GM18502 (cell line): Measurements from ENCODE around the gene MAPK9.
"Not testable (repeated sequence)": the region's sequence is repeated elsewhere in the genome, so short reads cannot be mapped to it uniquely, and the experiment has no call there.

ENCODE experiments used
- ATAC-seq: cut with Tn5 transposase; IDR thresholded peaks from one replicate; pipeline ENCODE4 v1.9.1; 2021; ENCODE audit warnings: mild to moderate bottlenecking; ENCODE audit not compliant: unreplicated experiment, poor library complexity

MAPK9 gene

GRCh38 chr5:180299014-180299413 lies 7.1 kb upstream of the MAPK9 start:
- ATAC-seq: not testable (repeated sequence)

GRCh38 chr5:180297587-180298282 lies 5.9 kb upstream of the MAPK9 start:
- no peak for ATAC-seq

GRCh38 chr5:180296771-180297170 lies 4.9 kb upstream of the MAPK9 start:
- ATAC-seq: no peak

GRCh38 chr5:180294913-180295555 lies 3.2 kb upstream of the MAPK9 start:
- no peak for ATAC-seq

GRCh38 chr5:180294411-180294810 lies 2.5 kb upstream of the MAPK9 start:
- no peak for ATAC-seq

GRCh38 chr5:180291234-180291940 lies 496 bp downstream of the MAPK9 start:
- peak; percentile 40 for ATAC-seq

- ATAC-seq: no peak
Observed at GRCh38 chr5:180290568-180291233, 1.2 kb downstream of the MAPK9 start.

- no peak for ATAC-seq
Observed at GRCh38 chr5:180289966-180290365, 1.9 kb downstream of the MAPK9 start.

GRCh38 chr5:180289433-180289832 lies 2.5 kb downstream of the MAPK9 start:
- no peak for ATAC-seq

- ATAC-seq: no peak
Observed at GRCh38 chr5:180287868-180288267, 4.0 kb downstream of the MAPK9 start.

- ATAC-seq: no peak
Observed at GRCh38 chr5:180287404-180287803, 4.5 kb downstream of the MAPK9 start.

- no peak for ATAC-seq
Observed at GRCh38 chr5:180284149-180284548, 7.7 kb downstream of the MAPK9 start.

GRCh38 chr5:180283026-180283615 lies 8.8 kb downstream of the MAPK9 start:
- no peak for ATAC-seq

- no peak for ATAC-seq
Observed at GRCh38 chr5:180282281-180282680, 9.6 kb downstream of the MAPK9 start.

GRCh38 chr5:180281706-180282105 lies 10.2 kb downstream of the MAPK9 start:
- ATAC-seq: no peak

GRCh38 chr5:180274695-180275094 lies 17.2 kb downstream of the MAPK9 start:
- ATAC-seq: no peak

- no peak for ATAC-seq
Observed at GRCh38 chr5:180271221-180271620, 20.7 kb downstream of the MAPK9 start.

GRCh38 chr5:180259260-180259611 lies 32.6 kb downstream of the MAPK9 start:
- no peak for ATAC-seq

- ATAC-seq: no peak
Observed at GRCh38 chr5:180253036-180253824, 38.7 kb downstream of the MAPK9 start.

GRCh38 chr5:180251887-180252286 lies 40.0 kb downstream of the MAPK9 start:
- ATAC-seq: no peak
